ENCODE data around the gene RPS10. TPM values are rescaled to one million over a fixed set of nuclear protein-coding genes. Genes with fewer than 3 reads are reported as not detected.

RPS10 gene
- total and polyA plus RNA-seq, 2 experiments from 2014 or later = 1,755 to 2,175 TPM

DNA sequence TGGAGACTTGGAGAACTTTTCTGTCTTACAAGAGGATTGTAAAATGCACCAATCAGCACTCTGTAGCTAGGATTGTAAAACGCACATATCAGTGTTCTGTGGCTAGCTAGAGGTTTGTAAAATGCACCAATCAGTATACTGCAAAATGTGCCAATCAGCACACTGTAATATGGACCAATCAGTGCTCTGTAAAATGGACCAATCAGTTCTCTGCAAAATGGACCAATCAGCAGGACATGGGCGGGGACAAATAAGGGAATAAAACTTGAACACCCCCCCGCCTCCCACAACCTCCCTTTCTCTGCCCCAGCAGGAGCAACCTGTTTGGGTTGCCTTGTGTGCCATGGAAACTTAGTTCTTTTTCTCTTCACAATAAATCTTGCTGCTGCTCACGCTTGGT is 12.8 kb upstream of the RPS10 start:
- ATAC-seq (no peak), DNase-seq (ENCODE audit: low spot score) (no peak)
- TF ChIP-seq JUNB (IDR thresholded peaks at IDR 0.05; ENCODE audit: unreplicated experiment) = no peak
- no peak for TF ChIP-seq ZNF331 (CRISPR knock-in tag; IDR thresholded peaks at IDR 0.05; ENCODE audit: low read depth)
- TF ChIP-seq CREB1 (CRISPR knock-in tag; IDR thresholded peaks at IDR 0.05; ENCODE audit: low read depth) = no peak
- TF ChIP-seq, protein P1, sequence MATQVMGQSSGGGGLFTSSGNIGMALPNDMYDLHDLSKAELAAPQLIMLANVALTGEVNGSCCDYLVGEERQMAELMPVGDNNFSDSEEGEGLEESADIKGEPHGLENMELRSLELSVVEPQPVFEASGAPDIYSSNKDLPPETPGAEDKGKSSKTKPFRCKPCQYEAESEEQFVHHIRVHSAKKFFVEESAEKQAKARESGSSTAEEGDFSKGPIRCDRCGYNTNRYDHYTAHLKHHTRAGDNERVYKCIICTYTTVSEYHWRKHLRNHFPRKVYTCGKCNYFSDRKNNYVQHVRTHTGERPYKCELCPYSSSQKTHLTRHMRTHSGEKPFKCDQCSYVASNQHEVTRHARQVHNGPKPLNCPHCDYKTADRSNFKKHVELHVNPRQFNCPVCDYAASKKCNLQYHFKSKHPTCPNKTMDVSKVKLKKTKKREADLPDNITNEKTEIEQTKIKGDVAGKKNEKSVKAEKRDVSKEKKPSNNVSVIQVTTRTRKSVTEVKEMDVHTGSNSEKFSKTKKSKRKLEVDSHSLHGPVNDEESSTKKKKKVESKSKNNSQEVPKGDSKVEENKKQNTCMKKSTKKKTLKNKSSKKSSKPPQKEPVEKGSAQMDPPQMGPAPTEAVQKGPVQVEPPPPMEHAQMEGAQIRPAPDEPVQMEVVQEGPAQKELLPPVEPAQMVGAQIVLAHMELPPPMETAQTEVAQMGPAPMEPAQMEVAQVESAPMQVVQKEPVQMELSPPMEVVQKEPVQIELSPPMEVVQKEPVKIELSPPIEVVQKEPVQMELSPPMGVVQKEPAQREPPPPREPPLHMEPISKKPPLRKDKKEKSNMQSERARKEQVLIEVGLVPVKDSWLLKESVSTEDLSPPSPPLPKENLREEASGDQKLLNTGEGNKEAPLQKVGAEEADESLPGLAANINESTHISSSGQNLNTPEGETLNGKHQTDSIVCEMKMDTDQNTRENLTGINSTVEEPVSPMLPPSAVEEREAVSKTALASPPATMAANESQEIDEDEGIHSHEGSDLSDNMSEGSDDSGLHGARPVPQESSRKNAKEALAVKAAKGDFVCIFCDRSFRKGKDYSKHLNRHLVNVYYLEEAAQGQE (IDR thresholded peaks at IDR 0.05; ENCODE audit: unreplicated experiment) = no peak
- TF ChIP-seq EZH2phosphoT487 (IDR thresholded peaks at IDR 0.05; ENCODE audit: unreplicated experiment) = no peak
- Mint-ChIP-seq H3K36me3 (ENCODE audit: low read depth) (peaks cover 13% of the 10 kb centered on the region; the same call in 2 of the 3 replicates), H3K4me1 (no peaks in the 10 kb centered on the region), H3K4me3 (no peak overlapping the region), H3K27me3 (ENCODE audit: insufficient read depth, low read depth, poor library complexity) (peaks cover 3% of the 10 kb centered on the region), H3K9me3 (peaks cover 30% of the 10 kb centered on the region), H3K27ac (no peak overlapping the region)
- Histone ChIP-seq H4K20me1 (replicated peaks; ENCODE audit: insufficient read depth) (no peaks in the 10 kb centered on the region), H3K4me2 (no peak overlapping the region), H3K27me3 (ENCODE audit: insufficient read depth) (no peaks in the 10 kb centered on the region), H3K36me3 (ENCODE audit: insufficient read depth) (no peaks in the 10 kb centered on the region), H3K27ac (ENCODE audit: low read depth) (no peak overlapping the region), H3K79me2 (replicated peaks; ENCODE audit: insufficient read depth) (no peaks in the 10 kb centered on the region), H3F3A (replicated peaks; ENCODE audit: low read depth) (no peaks in the 10 kb centered on the region), H3K9me2 (ENCODE audit: insufficient read depth) (no peaks in the 10 kb centered on the region), H3K4me1 (ENCODE audit: insufficient read depth) (no peaks in the 10 kb centered on the region), H3K4me3 (no peak overlapping the region), H2AFZ (no peak overlapping the region)

DNA sequence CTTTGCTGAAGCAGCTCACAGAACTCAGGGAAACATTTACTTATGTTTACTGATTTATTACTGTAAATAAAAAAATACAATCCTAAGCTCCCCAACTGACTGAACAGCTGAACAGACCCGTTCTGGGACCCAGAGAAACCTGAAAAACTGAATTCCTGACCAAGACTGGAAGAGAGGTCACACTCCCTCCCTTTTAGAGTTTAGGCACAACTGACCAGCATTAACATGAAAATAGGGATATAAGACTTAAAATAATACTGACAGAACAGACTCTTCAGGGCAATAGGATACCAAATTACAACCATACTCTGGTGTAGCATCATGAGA is 11.7 kb upstream of the RPS10 start:
- TF ChIP-seq, protein P2, sequence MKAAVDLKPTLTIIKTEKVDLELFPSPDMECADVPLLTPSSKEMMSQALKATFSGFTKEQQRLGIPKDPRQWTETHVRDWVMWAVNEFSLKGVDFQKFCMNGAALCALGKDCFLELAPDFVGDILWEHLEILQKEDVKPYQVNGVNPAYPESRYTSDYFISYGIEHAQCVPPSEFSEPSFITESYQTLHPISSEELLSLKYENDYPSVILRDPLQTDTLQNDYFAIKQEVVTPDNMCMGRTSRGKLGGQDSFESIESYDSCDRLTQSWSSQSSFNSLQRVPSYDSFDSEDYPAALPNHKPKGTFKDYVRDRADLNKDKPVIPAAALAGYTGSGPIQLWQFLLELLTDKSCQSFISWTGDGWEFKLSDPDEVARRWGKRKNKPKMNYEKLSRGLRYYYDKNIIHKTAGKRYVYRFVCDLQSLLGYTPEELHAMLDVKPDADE (IDR thresholded peaks at IDR 0.05) = no peak
- no peak for TF ChIP-seq ZNF114 (CRISPR knock-in tag; IDR thresholded peaks at IDR 0.05)
- TF ChIP-seq, protein P1 (IDR thresholded peaks at IDR 0.05; ENCODE audit: unreplicated experiment) = no peak
- TF ChIP-seq, protein P3, sequence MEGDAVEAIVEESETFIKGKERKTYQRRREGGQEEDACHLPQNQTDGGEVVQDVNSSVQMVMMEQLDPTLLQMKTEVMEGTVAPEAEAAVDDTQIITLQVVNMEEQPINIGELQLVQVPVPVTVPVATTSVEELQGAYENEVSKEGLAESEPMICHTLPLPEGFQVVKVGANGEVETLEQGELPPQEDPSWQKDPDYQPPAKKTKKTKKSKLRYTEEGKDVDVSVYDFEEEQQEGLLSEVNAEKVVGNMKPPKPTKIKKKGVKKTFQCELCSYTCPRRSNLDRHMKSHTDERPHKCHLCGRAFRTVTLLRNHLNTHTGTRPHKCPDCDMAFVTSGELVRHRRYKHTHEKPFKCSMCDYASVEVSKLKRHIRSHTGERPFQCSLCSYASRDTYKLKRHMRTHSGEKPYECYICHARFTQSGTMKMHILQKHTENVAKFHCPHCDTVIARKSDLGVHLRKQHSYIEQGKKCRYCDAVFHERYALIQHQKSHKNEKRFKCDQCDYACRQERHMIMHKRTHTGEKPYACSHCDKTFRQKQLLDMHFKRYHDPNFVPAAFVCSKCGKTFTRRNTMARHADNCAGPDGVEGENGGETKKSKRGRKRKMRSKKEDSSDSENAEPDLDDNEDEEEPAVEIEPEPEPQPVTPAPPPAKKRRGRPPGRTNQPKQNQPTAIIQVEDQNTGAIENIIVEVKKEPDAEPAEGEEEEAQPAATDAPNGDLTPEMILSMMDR (conservative IDR thresholded peaks at IDR 0.05; ENCODE audit: low read depth in 2 of 2) = no peak
- H3K4me1 ChIP-seq (ENCODE audit: insufficient read depth) = no peaks in the 10 kb centered on the region
- no peaks in the 10 kb centered on the region for H3K79me2 ChIP-seq (replicated peaks; ENCODE audit: insufficient read depth)
- peaks cover 13% of the 10 kb centered on the region; the same call in 2 of the 3 replicates for H3K36me3 Mint-ChIP-seq (ENCODE audit: low read depth)
- no peak overlapping the region for H3K27ac Mint-ChIP-seq
- no peak for DNase-seq (ENCODE audit: low spot score)
- peaks cover 30% of the 10 kb centered on the region for H3K9me3 Mint-ChIP-seq
- H3K4me3 Mint-ChIP-seq = no peak overlapping the region
- no peaks in the 10 kb centered on the region for H4K20me1 ChIP-seq (replicated peaks; ENCODE audit: insufficient read depth)
- peaks cover 3% of the 10 kb centered on the region for H3K27me3 Mint-ChIP-seq (ENCODE audit: insufficient read depth, low read depth, poor library complexity)
- H3K27me3 ChIP-seq (ENCODE audit: insufficient read depth) = no peaks in the 10 kb centered on the region
- no peak overlapping the region for H3K27ac ChIP-seq (ENCODE audit: low read depth)
- H3K4me2 ChIP-seq = no peak overlapping the region
- H3K36me3 ChIP-seq (ENCODE audit: insufficient read depth) = no peaks in the 10 kb centered on the region
- H3K4me1 Mint-ChIP-seq = no peaks in the 10 kb centered on the region
- no peak for ATAC-seq
- H2AFZ ChIP-seq = no peak overlapping the region
- H3K4me3 ChIP-seq = no peak overlapping the region
- no peaks in the 10 kb centered on the region for H3F3A ChIP-seq (replicated peaks; ENCODE audit: low read depth)
- H3K9me2 ChIP-seq (ENCODE audit: insufficient read depth) = no peaks in the 10 kb centered on the region

All from GM23338 (cell line).